ENCODE measurements around the gene NEK5.

DNA sequence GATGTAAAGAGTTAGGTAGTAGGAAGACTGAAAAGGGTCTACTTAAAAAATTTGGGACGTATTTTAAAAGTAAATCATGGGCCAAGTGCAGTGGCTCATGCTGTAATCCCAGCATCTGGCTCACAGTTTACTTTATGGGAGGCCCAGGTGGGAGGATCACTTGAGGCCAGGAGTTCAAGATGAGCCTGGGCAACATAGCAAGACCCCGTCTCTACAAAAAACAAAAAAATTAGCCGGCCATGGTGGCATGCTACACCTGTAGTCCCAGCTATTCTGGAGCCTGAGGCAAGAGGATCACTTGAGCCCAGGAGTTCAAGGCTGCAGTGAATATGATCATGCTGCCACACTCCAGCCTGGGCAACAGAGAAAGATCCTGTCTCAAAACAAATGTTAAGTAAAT, 81.4 kb downstream of the NEK5 start:
- TF ChIP-seq POLR2A (IDR thresholded peaks at IDR 0.05): no peak
- TF ChIP-seq, protein P1, sequence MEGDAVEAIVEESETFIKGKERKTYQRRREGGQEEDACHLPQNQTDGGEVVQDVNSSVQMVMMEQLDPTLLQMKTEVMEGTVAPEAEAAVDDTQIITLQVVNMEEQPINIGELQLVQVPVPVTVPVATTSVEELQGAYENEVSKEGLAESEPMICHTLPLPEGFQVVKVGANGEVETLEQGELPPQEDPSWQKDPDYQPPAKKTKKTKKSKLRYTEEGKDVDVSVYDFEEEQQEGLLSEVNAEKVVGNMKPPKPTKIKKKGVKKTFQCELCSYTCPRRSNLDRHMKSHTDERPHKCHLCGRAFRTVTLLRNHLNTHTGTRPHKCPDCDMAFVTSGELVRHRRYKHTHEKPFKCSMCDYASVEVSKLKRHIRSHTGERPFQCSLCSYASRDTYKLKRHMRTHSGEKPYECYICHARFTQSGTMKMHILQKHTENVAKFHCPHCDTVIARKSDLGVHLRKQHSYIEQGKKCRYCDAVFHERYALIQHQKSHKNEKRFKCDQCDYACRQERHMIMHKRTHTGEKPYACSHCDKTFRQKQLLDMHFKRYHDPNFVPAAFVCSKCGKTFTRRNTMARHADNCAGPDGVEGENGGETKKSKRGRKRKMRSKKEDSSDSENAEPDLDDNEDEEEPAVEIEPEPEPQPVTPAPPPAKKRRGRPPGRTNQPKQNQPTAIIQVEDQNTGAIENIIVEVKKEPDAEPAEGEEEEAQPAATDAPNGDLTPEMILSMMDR (IDR thresholded peaks at IDR 0.05): no peak

Measured in body of pancreas (tissue), 4 donors.